T-cell (primary cell): ENCODE results near the gene ASCC2. TPM values are rescaled to one million over a fixed set of nuclear protein-coding genes. Genes with fewer than 3 reads are reported as not detected.

Experiments used
- ATAC-seq, 4 experiments: fragments of 200-7000 bp in 3 of 4; fragments of 150-1000 bp in 1 of 4; cut with Tn5 transposase; replicated peaks in 1 of 4; 1 replicate in 3 of 4; 2 replicates in 1 of 4; pipeline ENCODE4 v1.10.0; 2021; ENCODE audit warnings: moderate library complexity in 3 of 4, mild to moderate bottlenecking in 2 of 4, moderate number of reproducible peaks in 1 of 4
- CTCF ChIA-PET, 2 donors: fragments of 300-600 bp; sonication (Branson Sonifier 250); formaldehyde crosslinking; loops; one replicate each; lab custom pipeline; 2022; ENCODE audit warnings: antibody characterized with exemption in 2 of 2; lab: Charles Lee
- POLR2A ChIA-PET, 2 donors: fragments of 300-600 bp; sonication (Branson Sonifier 250); formaldehyde crosslinking; loops; one replicate each; lab custom pipeline; 2022; ENCODE audit warnings: antibody characterized with exemption in 2 of 2; lab: Charles Lee
- DNase-seq, 35 experiments: peaks; one replicate each; pipeline versions ENCODE4 v3.0.0 to v3.0.0-alpha.2; 2013 to 2023
- H3K27ac ChIP-seq: one replicate; pipeline ENCODE4 v1.5.1; 2013; ENCODE audit warnings: low read length
- H3K27me3 ChIP-seq, 2 experiments: replicated peaks in 1 of 2; 1 replicate in 1 of 2; 2 replicates in 1 of 2; pipeline versions ENCODE4 v1.6.1 to v1.7.0; 2013; ENCODE audit warnings: low read length in 1 of 2, mixed read lengths in 1 of 2; ENCODE audit not compliant: control insufficient read depth in 2 of 2, insufficient read depth in 2 of 2; ENCODE audit errors: extremely low read depth in 1 of 2
- H3K36me3 ChIP-seq, 2 donors: 1 replicate in 1 of 2; 2 replicates in 1 of 2; pipeline versions ENCODE4 v1.6.1 to v1.7.0; 2013; ENCODE audit warnings: low read length in 1 of 2; ENCODE audit not compliant: control insufficient read depth in 2 of 2, insufficient read depth in 1 of 2; ENCODE audit errors: extremely low read depth in 1 of 2
- H3K4me1 ChIP-seq, 2 experiments: 1 replicate in 1 of 2; 2 replicates in 1 of 2; pipeline versions ENCODE4 v1.6.1 to v1.7.0; 2013; ENCODE audit warnings: low read length in 2 of 2, mixed read lengths in 1 of 2; ENCODE audit not compliant: insufficient read depth in 2 of 2, control insufficient read depth in 1 of 2; ENCODE audit errors: extremely low read depth in 1 of 2
- H3K4me3 ChIP-seq, 2 donors: 1 replicate in 1 of 2; 2 replicates in 1 of 2; pipeline versions ENCODE4 v1.5.1 to v1.7.0; 2013; ENCODE audit warnings: mild to moderate bottlenecking in 2 of 2, low read length in 1 of 2, moderate library complexity in 1 of 2; ENCODE audit not compliant: control insufficient read depth in 1 of 2; ENCODE audit errors: extremely low read depth in 1 of 2
- H3K9me3 ChIP-seq: 2 replicates; pipeline ENCODE4 v1.7.0; 2013
- H3K27ac Mint-ChIP-seq, 2 donors: one replicate each; pipeline ENCODE4 v1.8.0; 2020 to 2021; ENCODE audit warnings: mild to moderate bottlenecking in 2 of 2, mixed read lengths in 2 of 2
- H3K27me3 Mint-ChIP-seq, 2 donors: one replicate each; pipeline ENCODE4 v1.8.0; 2021 to 2022; ENCODE audit warnings: mixed read lengths in 2 of 2
- H3K36me3 Mint-ChIP-seq: one replicate; pipeline ENCODE4 v1.8.0; 2021; ENCODE audit warnings: mixed read lengths
- H3K4me1 Mint-ChIP-seq, 3 donors: one replicate each; pipeline ENCODE4 v1.8.0; 2020 to 2022; ENCODE audit warnings: mixed read lengths in 3 of 3, mild to moderate bottlenecking in 1 of 3
- H3K4me3 Mint-ChIP-seq, 3 donors: one replicate each; pipeline ENCODE4 v1.8.0; 2020 to 2022; ENCODE audit warnings: mild to moderate bottlenecking in 3 of 3, mixed read lengths in 3 of 3, moderate library complexity in 3 of 3
- H3K9me3 Mint-ChIP-seq, 3 donors: one replicate each; pipeline ENCODE4 v1.8.0; 2020 to 2022; ENCODE audit warnings: mixed read lengths in 3 of 3
- WGBS: methylation state at CpG from one replicate; pipeline ENCODE4 v1.1.5; 2013; ENCODE audit warnings: missing lambda C conversion rate; ENCODE audit not compliant: insufficient coverage; 5-methylcytosine and 5-hydroxymethylcytosine counted together
- total RNA-seq, 35 experiments: library from RNA in 6 of 35; stranded (reverse) in 6 of 35; fragments of 120-200 nt in 1 of 35; gene quantifications; one replicate each; pipeline versions ENCODE4 v1.2.1 to v1.2.4 and lab custom pipeline; 2013 to 2026

ASCC2 gene
- total RNA-seq, 5 donors from 2014 or later (not counting 1 experiment from before 2014, with no cell fraction given) = 80.1 to 94.2 (median 85.7) TPM

- Mint-ChIP-seq H3K4me1 (peaks cover 0 to 13% (median 0%) of the 10 kb centered on the region in 3 donors), H3K4me3 (no peak overlapping the region), H3K36me3 (peaks cover 33% of the 10 kb centered on the region), H3K27me3 (no peaks in the 10 kb centered on the region), H3K9me3 (no peaks in the 10 kb centered on the region), H3K27ac (no peak overlapping the region)
- Histone ChIP-seq H3K4me1 (no peaks in the 10 kb centered on the region), H3K27me3 (no peaks in the 10 kb centered on the region), H3K4me3 (no peak overlapping the region), H3K36me3 (peaks cover 16 to 34% of the 10 kb centered on the region in 2 donors), H3K27ac (no peak overlapping the region), H3K9me3 (no peaks in the 10 kb centered on the region)
- POLR2A ChIA-PET = no interaction called here
- CTCF ChIA-PET = no interaction called here
- ATAC-seq = no peak
- DNase-seq = no peak
- WGBS = 100% methylated on average over 1 of the region's 2 CpGs
These were observed 96.1 kb downstream of the ASCC2 start for GRCh38 chr22:29741926-29742325.

DNA sequence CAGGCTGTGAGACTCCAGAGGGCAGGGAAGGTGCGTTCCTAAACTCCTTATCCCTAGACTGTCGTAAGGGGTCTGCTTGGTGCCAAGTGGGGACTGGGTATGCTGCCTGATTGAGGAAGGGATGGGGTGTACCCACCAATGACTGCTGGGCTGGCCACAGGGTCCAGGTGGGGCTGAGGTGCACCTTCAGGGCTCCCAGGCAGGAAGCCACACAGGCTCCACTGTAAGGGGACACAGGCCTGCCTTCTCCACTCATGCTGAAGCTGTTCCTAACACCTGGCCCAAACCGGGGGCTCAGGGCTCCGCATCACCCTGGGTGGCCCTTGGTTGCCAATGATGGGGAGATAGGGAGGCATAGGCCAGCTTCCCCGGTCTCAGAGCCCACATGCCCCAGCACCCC is 97.9 kb downstream of the ASCC2 start:
- Histone ChIP-seq H3K36me3 (peaks cover 13 to 22% of the 10 kb centered on the region in 2 donors), H3K4me3 (no peak overlapping the region), H3K9me3 (no peaks in the 10 kb centered on the region), H3K27ac (no peak overlapping the region), H3K4me1 (no peaks in the 10 kb centered on the region), H3K27me3 (no peaks in the 10 kb centered on the region)
- Mint-ChIP-seq H3K4me3 (no peak overlapping the region), H3K4me1 (peaks cover 0 to 13% (median 0%) of the 10 kb centered on the region in 3 donors), H3K9me3 (no peaks in the 10 kb centered on the region), H3K27ac (no peak overlapping the region), H3K27me3 (no peaks in the 10 kb centered on the region), H3K36me3 (peaks cover 24% of the 10 kb centered on the region)
- 100% methylated on average over 1 of the region's 5 CpGs for whole genome bisulfite sequencing
- ChIA-PET CTCF (no interaction called here), POLR2A (no interaction called here)
- DNase-seq (no peak), ATAC-seq (no peak)

DNA sequence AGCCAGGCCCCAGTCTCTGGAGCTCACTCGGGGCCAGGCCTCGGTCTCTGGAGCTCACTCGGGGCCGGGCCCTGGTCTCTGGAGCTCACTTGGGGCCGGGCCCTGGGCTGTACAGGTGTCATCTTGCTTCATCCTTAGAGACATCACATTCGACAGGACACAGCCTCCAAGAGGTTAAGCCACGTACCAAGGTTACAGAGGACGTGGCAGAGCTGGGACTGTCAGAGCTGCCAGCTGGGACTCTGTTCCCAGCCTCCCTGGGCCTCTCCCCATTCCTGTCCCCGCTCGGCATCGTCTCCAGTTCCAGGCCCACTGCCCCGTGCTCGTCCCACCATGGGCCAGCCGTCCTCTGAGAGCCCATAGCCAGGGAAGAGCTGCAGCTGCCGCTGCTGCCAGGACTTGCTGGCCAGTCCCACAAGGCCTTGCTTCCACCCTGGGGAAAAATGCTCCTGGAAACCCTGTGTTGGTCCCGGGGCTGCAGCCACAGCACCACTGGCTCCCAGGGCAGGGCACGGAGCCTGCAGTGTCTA is 98.7 kb downstream of the ASCC2 start:
- peaks cover 8 to 25% of the 10 kb centered on the region in 2 donors for H3K36me3 ChIP-seq
- Mint-ChIP-seq H3K36me3 (peaks cover 18% of the 10 kb centered on the region), H3K27me3 (no peaks in the 10 kb centered on the region), H3K9me3 (no peaks in the 10 kb centered on the region), H3K4me1 (peaks cover 0 to 13% (median 0%) of the 10 kb centered on the region in 3 donors), H3K27ac (no peak overlapping the region), H3K4me3 (no peak overlapping the region)
- ChIA-PET POLR2A (no interaction called here), CTCF (no interaction called here)
- H3K4me3 ChIP-seq = no peak overlapping the region
- no peaks in the 10 kb centered on the region for H3K27me3 ChIP-seq
- ATAC-seq (no peak), DNase-seq (no peak)
- 91% methylated on average over 17 of the region's 17 CpGs for WGBS
- no peak overlapping the region for H3K27ac ChIP-seq
- H3K4me1 ChIP-seq = no peaks in the 10 kb centered on the region
- no peaks in the 10 kb centered on the region for H3K9me3 ChIP-seq

Other genes with a start within 250 kb of the ASCC2 start
- 10 to 100 TPM; 26.1 to 33.4 (median 31.9) TPM for gene NF2, start 234.6 kb downstream of the ASCC2 start, total RNA-seq
- under 1 TPM; 0.07 to 0.56 (median 0.09) TPM for gene CABP7, start 118.3 kb downstream of the ASCC2 start, total RNA-seq
- gene ZMAT5, start 71.3 kb downstream of the ASCC2 start, total RNA-seq = 10 to 100 TPM; 11.2 to 23.1 (median 21.1) TPM
- gene UQCR10, start 70.9 kb downstream of the ASCC2 start, total RNA-seq = 10 to 100 TPM; 36.6 to 56.2 (median 48.4) TPM
- 10 to 100 TPM; 49.2 to 62.7 (median 57.1) TPM for gene MTMR3, start 44.9 kb upstream of the ASCC2 start, total RNA-seq
- not detected for gene HORMAD2, start 242.2 kb upstream of the ASCC2 start, total RNA-seq